BLaER1 (cell line): ENCODE data around the gene RPS18.
A peak's percentile ranks its signal among the peaks of the same experiment; 100 is the strongest.
"Not testable (repeated sequence)": the region's sequence is repeated elsewhere in the genome, so short reads cannot be mapped to it uniquely, and the experiment has no call there.

Experiments used
- H3K27ac ChIP-seq: shearing (Covaris generic); formaldehyde crosslinking; 2 replicates; pipeline ENCODE4 v1.8.1; 2022
- H3K27me3 ChIP-seq: shearing (Covaris generic); formaldehyde crosslinking; 2 replicates; pipeline ENCODE4 v1.8.1; 2022
- H3K36me3 ChIP-seq: shearing (Covaris generic); formaldehyde crosslinking; 2 replicates; pipeline ENCODE4 v1.8.1; 2022
- H3K4me1 ChIP-seq: shearing (Covaris generic); formaldehyde crosslinking; 2 replicates; pipeline ENCODE4 v1.8.1; 2022
- H3K4me2 ChIP-seq: shearing (Covaris generic); formaldehyde crosslinking; 2 replicates; pipeline ENCODE4 v1.8.1; 2022
- H3K4me3 ChIP-seq: shearing (Covaris generic); formaldehyde crosslinking; 2 replicates; pipeline ENCODE4 v1.8.1; 2022
- H3K9ac ChIP-seq: shearing (Covaris generic); formaldehyde crosslinking; 2 replicates; pipeline ENCODE4 v1.8.1; 2022
- H3K9me3 ChIP-seq: shearing (Covaris generic); formaldehyde crosslinking; 2 replicates; pipeline ENCODE4 v1.8.1; 2022
- H4K20me1 ChIP-seq: shearing (Covaris generic); formaldehyde crosslinking; 2 replicates; pipeline ENCODE4 v1.8.1; 2022
- Cebpa-rat ChIP-seq: shearing (Covaris generic); IDR thresholded peaks from 2 replicates; pipeline ENCODE4 v1.8.1; 2022

Gene RPS18

GRCh38 chr6:33248932-33249731 lies 22.7 kb upstream of the RPS18 start:
- Histone ChIP-seq H3K27me3 (no peaks in the 10 kb centered on the region), H3K9ac (peak overlapping the region; percentile 87), H3K36me3 (peaks cover 25% of the 10 kb centered on the region), H3K4me1 (peaks cover 20% of the 10 kb centered on the region), H3K9me3 (no peaks in the 10 kb centered on the region), H3K4me2 (peak overlapping the region; percentile 96), H3K27ac (peak overlapping the region; percentile 90), H4K20me1 (no peaks in the 10 kb centered on the region), H3K4me3 (peak overlapping the region; percentile 71)
- no peak for TF ChIP-seq Cebpa-rat

- Histone ChIP-seq H3K9ac (peak overlapping the region; percentile 87), H3K36me3 (peaks cover 33% of the 10 kb centered on the region), H3K27me3 (no peaks in the 10 kb centered on the region), H3K4me1 (peaks cover 20% of the 10 kb centered on the region), H3K4me3 (peak overlapping the region; percentile 71), H3K27ac (peak overlapping the region; percentile 90), H3K4me2 (peak overlapping the region; percentile 96), H3K9me3 (no peaks in the 10 kb centered on the region), H4K20me1 (no peaks in the 10 kb centered on the region)
- no peak for TF ChIP-seq Cebpa-rat
Measured at GRCh38 chr6:33249732-33250630, 21.9 kb upstream of the RPS18 start.

GRCh38 chr6:33250731-33251130 lies 21.1 kb upstream of the RPS18 start:
- Histone ChIP-seq H3K27me3 (no peaks in the 10 kb centered on the region), H3K9ac (peak overlapping the region; percentile 87; the same call in 1 of the 2 replicates), H4K20me1 (no peaks in the 10 kb centered on the region), H3K9me3 (no peaks in the 10 kb centered on the region), H3K36me3 (peaks cover 41% of the 10 kb centered on the region), H3K4me3 (peak overlapping the region; percentile 71; the same call in 1 of the 2 replicates), H3K4me2 (peak overlapping the region; percentile 96), H3K4me1 (peaks cover 20% of the 10 kb centered on the region), H3K27ac (peak overlapping the region; percentile 90; the same call in 1 of the 2 replicates)
- TF ChIP-seq Cebpa-rat, result no peak

- Histone ChIP-seq H3K9me3 (no peaks in the 10 kb centered on the region), H3K4me3 (no peak overlapping the region), H3K36me3 (peaks cover 42% of the 10 kb centered on the region), H4K20me1 (no peaks in the 10 kb centered on the region), H3K4me2 (no peak overlapping the region), H3K27me3 (no peaks in the 10 kb centered on the region), H3K27ac (no peak overlapping the region), H3K9ac (no peak overlapping the region), H3K4me1 (peaks cover 20% of the 10 kb centered on the region)
- TF ChIP-seq Cebpa-rat, result no peak
Measured at GRCh38 chr6:33251395-33252012, 20.4 kb upstream of the RPS18 start.

- H3K4me2 ChIP-seq, result no peak overlapping the region
- TF ChIP-seq Cebpa-rat, result no peak
- H3K27me3 ChIP-seq, result no peaks in the 10 kb centered on the region
- no peak overlapping the region for H3K4me3 ChIP-seq
- no peak overlapping the region for H3K9ac ChIP-seq
- peaks cover 54% of the 10 kb centered on the region for H3K36me3 ChIP-seq
- no peak overlapping the region for H3K27ac ChIP-seq
- H3K4me1 ChIP-seq, result peaks cover 20% of the 10 kb centered on the region
- no peaks in the 10 kb centered on the region for H4K20me1 ChIP-seq
- no peaks in the 10 kb centered on the region for H3K9me3 ChIP-seq
Measured at GRCh38 chr6:33252759-33253158, 19.1 kb upstream of the RPS18 start.

GRCh38 chr6:33254591-33254990 lies 17.3 kb upstream of the RPS18 start:
- Histone ChIP-seq H3K4me1 (peaks cover 20% of the 10 kb centered on the region), H3K4me2 (no peak overlapping the region), H3K27ac (no peak overlapping the region), H3K4me3 (no peak overlapping the region), H4K20me1 (no peaks in the 10 kb centered on the region), H3K36me3 (peaks cover 70% of the 10 kb centered on the region), H3K9ac (no peak overlapping the region), H3K27me3 (no peaks in the 10 kb centered on the region), H3K9me3 (no peaks in the 10 kb centered on the region)
- TF ChIP-seq Cebpa-rat, result no peak

- no peak overlapping the region for H3K9ac ChIP-seq
- no peak overlapping the region for H3K4me2 ChIP-seq
- H3K36me3 ChIP-seq, result peaks cover 90% of the 10 kb centered on the region
- no peak for TF ChIP-seq Cebpa-rat
- no peak overlapping the region for H3K4me3 ChIP-seq
- no peak overlapping the region for H3K27ac ChIP-seq
- H3K27me3 ChIP-seq, result no peaks in the 10 kb centered on the region
- no peaks in the 10 kb centered on the region for H3K4me1 ChIP-seq
- H4K20me1 ChIP-seq, result 0 out of 2 replicates have a peak, but pooled peaks cover 4% of the 10 kb centered on the region
- no peaks in the 10 kb centered on the region for H3K9me3 ChIP-seq
Measured at GRCh38 chr6:33259032-33259431, 12.8 kb upstream of the RPS18 start.

GRCh38 chr6:33262490-33262889 lies 9.4 kb upstream of the RPS18 start:
- not testable (repeated sequence) for H4K20me1 ChIP-seq, H3K4me3 ChIP-seq, H3K27me3 ChIP-seq, H3K4me1 ChIP-seq, H3K9me3 ChIP-seq, H3K9ac ChIP-seq, H3K27ac ChIP-seq, H3K4me2 ChIP-seq
- H3K36me3 ChIP-seq, result peaks cover 97% of the 10 kb centered on the region

- H3K4me1 ChIP-seq, result no peaks in the 10 kb centered on the region
- no peak for TF ChIP-seq Cebpa-rat
- no peaks in the 10 kb centered on the region for H3K9me3 ChIP-seq
- no peaks in the 10 kb centered on the region for H3K27me3 ChIP-seq
- H3K9ac ChIP-seq, result no peak overlapping the region
- no peak overlapping the region for H3K27ac ChIP-seq
- peaks cover 99% of the 10 kb centered on the region for H3K36me3 ChIP-seq
- no peak overlapping the region for H3K4me3 ChIP-seq
- H4K20me1 ChIP-seq, result 0 out of 2 replicates have a peak, but pooled peaks cover 4% of the 10 kb centered on the region
- H3K4me2 ChIP-seq, result no peak overlapping the region
Measured at GRCh38 chr6:33264015-33264414, 7.9 kb upstream of the RPS18 start.
